ENCODE results near the gene RAB3D.
A peak's percentile ranks its signal among the peaks of the same experiment; 100 is the strongest.

The RAB3D gene

GRCh38 chr19:11296264-11296663 is 43.2 kb downstream of the RAB3D start:
- no peak for FAIRE-seq
- TF ChIP-seq, protein P1, sequence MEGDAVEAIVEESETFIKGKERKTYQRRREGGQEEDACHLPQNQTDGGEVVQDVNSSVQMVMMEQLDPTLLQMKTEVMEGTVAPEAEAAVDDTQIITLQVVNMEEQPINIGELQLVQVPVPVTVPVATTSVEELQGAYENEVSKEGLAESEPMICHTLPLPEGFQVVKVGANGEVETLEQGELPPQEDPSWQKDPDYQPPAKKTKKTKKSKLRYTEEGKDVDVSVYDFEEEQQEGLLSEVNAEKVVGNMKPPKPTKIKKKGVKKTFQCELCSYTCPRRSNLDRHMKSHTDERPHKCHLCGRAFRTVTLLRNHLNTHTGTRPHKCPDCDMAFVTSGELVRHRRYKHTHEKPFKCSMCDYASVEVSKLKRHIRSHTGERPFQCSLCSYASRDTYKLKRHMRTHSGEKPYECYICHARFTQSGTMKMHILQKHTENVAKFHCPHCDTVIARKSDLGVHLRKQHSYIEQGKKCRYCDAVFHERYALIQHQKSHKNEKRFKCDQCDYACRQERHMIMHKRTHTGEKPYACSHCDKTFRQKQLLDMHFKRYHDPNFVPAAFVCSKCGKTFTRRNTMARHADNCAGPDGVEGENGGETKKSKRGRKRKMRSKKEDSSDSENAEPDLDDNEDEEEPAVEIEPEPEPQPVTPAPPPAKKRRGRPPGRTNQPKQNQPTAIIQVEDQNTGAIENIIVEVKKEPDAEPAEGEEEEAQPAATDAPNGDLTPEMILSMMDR (IDR thresholded peaks at IDR 0.05; ENCODE audit: insufficient read depth, missing control alignments): no peak
- no peak for DNase-seq (ENCODE audit: insufficient read length, low spot score)

- FAIRE-seq (no peak), DNase-seq (ENCODE audit: insufficient read length, low spot score) (no peak)
- TF ChIP-seq, protein P1 (IDR thresholded peaks at IDR 0.05; ENCODE audit: insufficient read depth, missing control alignments): no peak
These were observed 43.7 kb downstream of the RAB3D start, which contains the start of gene TSPAN16 for GRCh38 chr19:11295665-11296245. Gene TSPAN16, plus strand, starts transcription at chr19:11296160. Its CDS starts 138 bp downstream, at chr19:11296298.

GRCh38 chr19:11295180-11295579 is 44.3 kb downstream of the RAB3D start:
- FAIRE-seq: no peak
- TF ChIP-seq, protein P1 (IDR thresholded peaks at IDR 0.05; ENCODE audit: insufficient read depth, missing control alignments): no peak
- no peak for DNase-seq (ENCODE audit: insufficient read length, low spot score)

- DNase-seq (ENCODE audit: insufficient read length, low spot score) (peak; percentile 78), FAIRE-seq (no peak)
- TF ChIP-seq, protein P1 (IDR thresholded peaks at IDR 0.05; ENCODE audit: insufficient read depth, missing control alignments): peak; percentile 83
These were observed 45.7 kb downstream of the RAB3D start for GRCh38 chr19:11293433-11294389.

GRCh38 chr19:11291991-11292390 is 47.5 kb downstream of the RAB3D start:
- FAIRE-seq: no peak
- TF ChIP-seq, protein P1 (IDR thresholded peaks at IDR 0.05; ENCODE audit: insufficient read depth, missing control alignments): no peak

GRCh38 chr19:11291415-11291814 is 48.0 kb downstream of the RAB3D start:
- DNase-seq (ENCODE audit: insufficient read length, low spot score) (no peak), FAIRE-seq (no peak)
- TF ChIP-seq, protein P1 (IDR thresholded peaks at IDR 0.05; ENCODE audit: insufficient read depth, missing control alignments): no peak

More at GRCh38 chr19:11291991-11292390, 47.5 kb downstream of the RAB3D start:
- no peak for DNase-seq (ENCODE audit: insufficient read length, low spot score)
